Adrenal gland (tissue), 5 donors: ENCODE data around the gene TMEM26.

Source experiments
- CTCF ChIP-seq, 6 experiments: fragments of 450-650 bp in 4 of 6; fragments of 200-600 bp in 2 of 6; sonication (generic) in 1 of 6; IDR thresholded peaks; 1 replicate in 5 of 6; 2 replicates in 1 of 6; pipeline versions ENCODE4 v1.5.1 to v1.8.0; 2016 to 2021; ENCODE audit warnings: antibody characterized with exemption in 6 of 6, mild to moderate bottlenecking in 2 of 6, moderate library complexity in 1 of 6
- POLR2A ChIP-seq, 2 donors: fragments of 450-650 bp; IDR thresholded peaks; one replicate each; pipeline ENCODE4 v1.6.1; 2017; ENCODE audit warnings: antibody characterized with exemption in 2 of 2, mild to moderate bottlenecking in 2 of 2, moderate library complexity in 1 of 2
- donor health status: DM: no; HTN: no; CAD: no.

GRCh38 chr10:61376908-61377368 is 76.2 kb downstream of the TMEM26 start:
- no peak for TF ChIP-seq CTCF (IDR thresholded peaks at IDR 0.05)
- no peak for TF ChIP-seq POLR2A (IDR thresholded peaks at IDR 0.05)
